Measurements from ENCODE around the gene WDR88. TPM values are rescaled to one million over a fixed set of nuclear protein-coding genes. Genes with fewer than 3 reads are reported as not detected.

Gene WDR88
- total RNA-seq, 1 experiment from 2014 or later = 0.28 TPM

- TF ChIP-seq PRRX2 (CRISPR knock-in tag; IDR thresholded peaks at IDR 0.05) (no peak), TEAD4 (CRISPR knock-in tag; IDR thresholded peaks at IDR 0.05) (no peak), ZNF138 (CRISPR knock-in tag; conservative IDR thresholded peaks at IDR 0.05) (no peak), NFE2L1 (CRISPR knock-in tag; IDR thresholded peaks at IDR 0.05) (no peak)
- TF ChIP-seq, protein P1, sequence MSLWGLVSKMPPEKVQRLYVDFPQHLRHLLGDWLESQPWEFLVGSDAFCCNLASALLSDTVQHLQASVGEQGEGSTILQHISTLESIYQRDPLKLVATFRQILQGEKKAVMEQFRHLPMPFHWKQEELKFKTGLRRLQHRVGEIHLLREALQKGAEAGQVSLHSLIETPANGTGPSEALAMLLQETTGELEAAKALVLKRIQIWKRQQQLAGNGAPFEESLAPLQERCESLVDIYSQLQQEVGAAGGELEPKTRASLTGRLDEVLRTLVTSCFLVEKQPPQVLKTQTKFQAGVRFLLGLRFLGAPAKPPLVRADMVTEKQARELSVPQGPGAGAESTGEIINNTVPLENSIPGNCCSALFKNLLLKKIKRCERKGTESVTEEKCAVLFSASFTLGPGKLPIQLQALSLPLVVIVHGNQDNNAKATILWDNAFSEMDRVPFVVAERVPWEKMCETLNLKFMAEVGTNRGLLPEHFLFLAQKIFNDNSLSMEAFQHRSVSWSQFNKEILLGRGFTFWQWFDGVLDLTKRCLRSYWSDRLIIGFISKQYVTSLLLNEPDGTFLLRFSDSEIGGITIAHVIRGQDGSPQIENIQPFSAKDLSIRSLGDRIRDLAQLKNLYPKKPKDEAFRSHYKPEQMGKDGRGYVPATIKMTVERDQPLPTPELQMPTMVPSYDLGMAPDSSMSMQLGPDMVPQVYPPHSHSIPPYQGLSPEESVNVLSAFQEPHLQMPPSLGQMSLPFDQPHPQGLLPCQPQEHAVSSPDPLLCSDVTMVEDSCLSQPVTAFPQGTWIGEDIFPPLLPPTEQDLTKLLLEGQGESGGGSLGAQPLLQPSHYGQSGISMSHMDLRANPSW (CRISPR knock-in tag; conservative IDR thresholded peaks at IDR 0.05; ENCODE audit: low read depth) = no peak
These were observed 40.0 kb downstream of the WDR88 start (continued) for GRCh38 chr19:33171916-33172359.

GRCh38 chr19:33174186-33174585 lies 42.3 kb downstream of the WDR88 start:
- no peak for TF ChIP-seq ZNF317 (CRISPR knock-in tag; IDR thresholded peaks at IDR 0.05; ENCODE audit: borderline replicate concordance, low read depth)
- TF ChIP-seq MYBL2 (CRISPR knock-in tag; IDR thresholded peaks at IDR 0.05) = no peak
- H3K27me3 Mint-ChIP-seq (ENCODE audit: low read depth) = peaks cover 12% of the 10 kb centered on the region
- ChIA-PET POLR2A (no interaction called here), CTCF (interaction anchor here (0.8 to 2.6 kb wide), 5 partner anchors 10 to 61 kb away, joined by 3 to 10 read pairs (median 3); no protein-coding TSS in a partner anchor)
- H3K9me3 Mint-ChIP-seq = peaks cover 2% of the 10 kb centered on the region; the same call in 1 of the 2 replicates
- peaks cover 22% of the 10 kb centered on the region for H3K4me1 Mint-ChIP-seq
- DNase-seq (ENCODE audit: low spot score) = no peak
- no peak for ATAC-seq
- H3K36me3 Mint-ChIP-seq = peaks cover 1% of the 10 kb centered on the region; the same call in 1 of the 2 replicates
- H3K4me3 Mint-ChIP-seq = peak overlapping the region; percentile 28; the same call in 1 of the 2 replicates
- 0 out of 2 replicates have a peak overlapping the region, but pooled peaks have one; percentile 45 for H3K27ac Mint-ChIP-seq

DNA sequence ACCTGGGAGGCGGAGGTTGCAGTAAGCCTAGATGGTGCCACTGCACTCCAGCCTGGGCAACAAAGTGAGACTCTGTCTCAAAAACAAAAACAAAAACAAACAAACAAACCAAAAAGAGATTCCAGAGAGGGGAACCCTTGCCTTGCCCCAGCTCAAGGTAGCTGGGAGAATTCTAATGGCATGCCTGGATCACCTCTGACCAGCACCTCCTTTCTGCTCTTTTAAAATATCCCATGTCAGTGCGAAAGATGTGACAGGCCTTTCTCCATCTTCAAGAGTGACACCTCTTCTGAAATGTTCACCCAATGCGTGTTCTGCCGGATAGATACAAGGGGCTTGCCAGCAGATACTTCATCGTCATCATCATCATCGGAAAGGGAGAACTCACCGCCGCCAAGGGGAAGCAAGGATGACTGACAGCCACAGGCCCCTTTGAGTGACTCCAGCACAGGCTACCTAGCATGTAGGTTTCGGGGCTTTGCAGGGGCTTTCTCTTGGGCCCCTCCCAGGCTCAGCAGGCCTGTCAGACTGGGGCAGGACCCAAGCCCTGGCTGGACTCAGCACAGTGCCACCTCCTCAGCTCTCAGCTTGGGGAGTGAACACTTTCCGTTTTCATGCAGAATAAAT lies 43.4 kb downstream of the WDR88 start:
- ATAC-seq (no peak), DNase-seq (ENCODE audit: low spot score) (no peak)
- Mint-ChIP-seq H3K27ac (no peak overlapping the region), H3K4me1 (peaks cover 22% of the 10 kb centered on the region), H3K27me3 (ENCODE audit: low read depth) (peaks cover 15% of the 10 kb centered on the region), H3K4me3 (peak overlapping the region; percentile 91), H3K36me3 (no peaks in the 10 kb centered on the region), H3K9me3 (no peaks in the 10 kb centered on the region)
- TF ChIP-seq GABPB1 (CRISPR knock-in tag; IDR thresholded peaks at IDR 0.05) (no peak), FOXP1 (CRISPR knock-in tag; IDR thresholded peaks at IDR 0.05; ENCODE audit: borderline replicate concordance) (no peak), ATF3 (CRISPR knock-in tag; conservative IDR thresholded peaks at IDR 0.05) (no peak), ZNF671 (CRISPR knock-in tag; IDR thresholded peaks at IDR 0.05) (no peak)
- ChIA-PET CTCF (interaction anchor here (0.9 to 3.5 kb wide), 8 partner anchors 9 to 50 kb away, joined by 3 to 19 read pairs (median 10); partner anchors contain the start of gene WDR88), POLR2A (no interaction called here)

DNA sequence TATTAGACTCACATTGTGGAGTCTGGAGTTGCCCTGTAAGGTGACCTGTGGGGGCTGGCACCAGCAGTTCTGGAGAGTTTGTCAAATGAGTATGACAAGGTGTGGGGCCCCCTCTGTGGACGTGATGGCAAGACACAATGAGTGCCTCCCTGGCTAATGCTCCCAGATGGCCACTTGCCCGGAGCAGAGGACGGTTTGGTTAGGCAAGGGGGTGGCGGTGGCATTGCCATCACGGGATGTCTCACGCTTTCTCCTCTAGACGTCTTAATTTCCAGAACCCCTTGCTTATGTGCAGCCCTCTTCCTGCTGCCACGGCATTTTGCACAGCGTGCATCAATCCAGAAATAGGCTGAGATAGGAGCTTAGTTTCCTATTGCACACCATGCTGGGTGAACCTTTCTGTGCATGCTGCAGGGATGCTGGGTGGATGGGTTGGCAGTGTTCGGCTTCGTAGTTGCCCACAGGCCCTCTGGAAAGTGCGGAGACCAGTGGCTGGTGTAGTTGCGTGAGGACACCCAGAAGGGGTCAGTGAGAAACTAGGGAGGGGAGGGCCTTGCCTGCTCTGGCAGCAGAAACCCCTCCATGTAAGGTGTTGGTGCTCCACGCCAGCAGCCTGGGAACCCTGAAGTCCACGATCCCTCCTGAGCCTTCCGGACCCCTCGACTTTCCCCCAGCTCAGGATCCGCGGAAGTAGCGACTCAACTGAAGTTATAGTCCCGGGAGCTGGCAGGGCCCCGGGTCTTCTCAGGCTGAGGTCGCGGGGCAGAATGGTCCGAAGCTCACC lies 44.2 kb downstream of the WDR88 start:
- Mint-ChIP-seq H3K27me3 (ENCODE audit: low read depth) (peaks cover 15% of the 10 kb centered on the region), H3K4me1 (peaks cover 22% of the 10 kb centered on the region), H3K27ac (peak overlapping the region; percentile 85), H3K4me3 (peak overlapping the region; percentile 91), H3K9me3 (no peaks in the 10 kb centered on the region), H3K36me3 (no peaks in the 10 kb centered on the region)
- ChIA-PET CTCF (interaction anchor here (0.6 to 3.5 kb wide), 26 partner anchors 8 to 501 kb away, joined by 3 to 19 read pairs (median 5); partner anchors contain the start of genes ANKRD27, RGS9BP, SLC7A10 and WDR88), POLR2A (interaction anchor here (0.8 to 1.3 kb wide), 4 partner anchors 27 to 500 kb away, joined by 3 to 7 read pairs (median 3); no protein-coding TSS in a partner anchor)
- no peak for TF ChIP-seq ATF6 (CRISPR knock-in tag; IDR thresholded peaks at IDR 0.05)
- TF ChIP-seq, protein P2, sequence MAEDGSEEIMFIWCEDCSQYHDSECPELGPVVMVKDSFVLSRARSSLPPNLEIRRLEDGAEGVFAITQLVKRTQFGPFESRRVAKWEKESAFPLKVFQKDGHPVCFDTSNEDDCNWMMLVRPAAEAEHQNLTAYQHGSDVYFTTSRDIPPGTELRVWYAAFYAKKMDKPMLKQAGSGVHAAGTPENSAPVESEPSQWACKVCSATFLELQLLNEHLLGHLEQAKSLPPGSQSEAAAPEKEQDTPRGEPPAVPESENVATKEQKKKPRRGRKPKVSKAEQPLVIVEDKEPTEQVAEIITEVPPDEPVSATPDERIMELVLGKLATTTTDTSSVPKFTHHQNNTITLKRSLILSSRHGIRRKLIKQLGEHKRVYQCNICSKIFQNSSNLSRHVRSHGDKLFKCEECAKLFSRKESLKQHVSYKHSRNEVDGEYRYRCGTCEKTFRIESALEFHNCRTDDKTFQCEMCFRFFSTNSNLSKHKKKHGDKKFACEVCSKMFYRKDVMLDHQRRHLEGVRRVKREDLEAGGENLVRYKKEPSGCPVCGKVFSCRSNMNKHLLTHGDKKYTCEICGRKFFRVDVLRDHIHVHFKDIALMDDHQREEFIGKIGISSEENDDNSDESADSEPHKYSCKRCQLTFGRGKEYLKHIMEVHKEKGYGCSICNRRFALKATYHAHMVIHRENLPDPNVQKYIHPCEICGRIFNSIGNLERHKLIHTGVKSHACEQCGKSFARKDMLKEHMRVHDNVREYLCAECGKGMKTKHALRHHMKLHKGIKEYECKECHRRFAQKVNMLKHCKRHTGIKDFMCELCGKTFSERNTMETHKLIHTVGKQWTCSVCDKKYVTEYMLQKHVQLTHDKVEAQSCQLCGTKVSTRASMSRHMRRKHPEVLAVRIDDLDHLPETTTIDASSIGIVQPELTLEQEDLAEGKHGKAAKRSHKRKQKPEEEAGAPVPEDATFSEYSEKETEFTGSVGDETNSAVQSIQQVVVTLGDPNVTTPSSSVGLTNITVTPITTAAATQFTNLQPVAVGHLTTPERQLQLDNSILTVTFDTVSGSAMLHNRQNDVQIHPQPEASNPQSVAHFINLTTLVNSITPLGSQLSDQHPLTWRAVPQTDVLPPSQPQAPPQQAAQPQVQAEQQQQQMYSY (CRISPR knock-in tag; IDR thresholded peaks at IDR 0.05) = peak; percentile 21; the same call in 1 of the 2 replicates
- no peak for DNase-seq (ENCODE audit: low spot score)
- peak; percentile 9 for ATAC-seq

Measured in WTC11 (cell line).